ENCODE measurements around the gene HSP90AB1. TPM values are rescaled to one million over a fixed set of nuclear protein-coding genes. Genes with fewer than 3 reads are reported as not detected.

Gene HSP90AB1
- polyA plus RNA-seq, 3 donors = 119 to 242 (median 145) TPM

DNA sequence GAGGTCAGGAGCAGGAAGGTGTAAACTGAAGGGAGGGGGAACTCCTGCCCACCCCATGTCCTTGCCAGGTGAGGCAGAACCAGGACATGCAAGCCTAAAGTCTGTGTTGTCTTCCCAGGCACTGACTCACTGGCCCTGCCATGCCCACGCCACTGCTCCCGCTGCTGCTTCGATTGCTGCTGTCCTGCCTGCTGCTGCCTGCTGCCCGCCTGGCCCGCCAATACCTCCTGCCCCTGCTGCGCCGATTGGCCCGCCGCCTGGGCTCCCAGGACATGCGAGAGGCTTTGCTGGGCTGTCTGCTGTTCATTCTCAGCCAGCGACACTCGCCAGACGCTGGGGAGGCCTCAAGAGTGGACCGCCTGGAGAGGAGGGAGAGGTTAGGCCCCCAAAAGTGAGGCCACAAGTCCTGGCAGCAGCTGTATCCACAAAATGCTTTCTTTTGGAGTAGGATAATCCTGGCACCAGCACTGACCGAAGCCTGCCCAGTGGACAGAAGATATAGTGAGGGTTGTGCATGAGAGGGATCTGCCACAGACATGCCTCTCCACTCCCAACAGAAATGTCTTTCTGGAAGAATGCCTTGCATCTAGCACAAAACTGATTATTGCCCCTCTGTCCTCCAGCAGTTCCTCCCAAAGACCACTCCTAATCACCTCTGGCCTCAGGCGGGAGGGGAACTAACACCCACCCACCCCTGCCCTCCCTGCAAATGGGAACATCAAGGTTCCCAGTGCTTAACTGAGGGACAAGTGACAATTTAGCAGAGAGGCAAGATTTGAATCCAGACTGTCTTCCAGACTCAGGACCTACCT, 29.4 kb upstream of the HSP90AB1 start:
- H3K27ac Mint-ChIP-seq = peak overlapping the region; percentile 88 to 97 (median 92)
- intact Hi-C loops (cut with micrococcal nuclease) = no loop called here
- WGBS (ENCODE audit: insufficient coverage) = 86% methylated on average over 14 of the region's 16 CpGs

DNA sequence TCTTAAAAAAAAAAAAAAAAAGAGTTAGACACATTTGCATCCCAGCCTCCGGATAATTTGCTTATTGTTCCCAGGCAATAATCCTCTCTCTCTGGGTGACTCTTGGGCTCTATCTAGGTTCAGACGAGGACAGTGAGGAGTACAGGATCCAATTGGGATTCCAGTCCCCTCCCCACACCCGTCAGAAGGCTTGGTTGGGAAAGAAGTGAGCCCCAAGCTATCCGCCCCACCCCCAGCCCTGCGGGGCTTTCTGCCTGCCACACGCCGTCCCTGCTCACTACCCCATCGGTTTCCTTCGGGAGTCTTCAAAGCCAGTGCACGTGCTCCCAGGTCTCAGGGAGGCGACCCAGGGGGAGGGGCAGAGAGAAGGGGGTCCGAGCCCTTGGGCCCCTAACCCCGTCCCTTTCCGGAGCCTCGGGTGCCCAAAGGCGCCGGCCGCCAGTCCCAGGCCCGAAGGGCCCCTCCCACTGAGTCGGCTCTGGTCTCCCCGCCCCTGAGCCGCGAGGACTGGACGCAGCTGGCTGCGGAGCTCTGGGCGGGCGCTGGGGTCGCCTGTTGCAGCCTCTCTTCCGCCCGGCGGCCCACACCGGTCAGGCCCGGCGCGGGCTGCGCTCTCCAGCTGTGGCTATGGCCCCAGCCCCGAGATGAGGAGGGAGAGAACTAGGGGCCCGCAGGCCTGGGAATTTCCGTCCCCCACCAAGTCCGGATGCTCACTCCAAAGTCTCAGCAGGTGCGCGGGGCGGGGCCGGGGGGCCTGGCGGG, 27.7 kb upstream of the HSP90AB1 start:
- TF ChIP-seq, protein P1, sequence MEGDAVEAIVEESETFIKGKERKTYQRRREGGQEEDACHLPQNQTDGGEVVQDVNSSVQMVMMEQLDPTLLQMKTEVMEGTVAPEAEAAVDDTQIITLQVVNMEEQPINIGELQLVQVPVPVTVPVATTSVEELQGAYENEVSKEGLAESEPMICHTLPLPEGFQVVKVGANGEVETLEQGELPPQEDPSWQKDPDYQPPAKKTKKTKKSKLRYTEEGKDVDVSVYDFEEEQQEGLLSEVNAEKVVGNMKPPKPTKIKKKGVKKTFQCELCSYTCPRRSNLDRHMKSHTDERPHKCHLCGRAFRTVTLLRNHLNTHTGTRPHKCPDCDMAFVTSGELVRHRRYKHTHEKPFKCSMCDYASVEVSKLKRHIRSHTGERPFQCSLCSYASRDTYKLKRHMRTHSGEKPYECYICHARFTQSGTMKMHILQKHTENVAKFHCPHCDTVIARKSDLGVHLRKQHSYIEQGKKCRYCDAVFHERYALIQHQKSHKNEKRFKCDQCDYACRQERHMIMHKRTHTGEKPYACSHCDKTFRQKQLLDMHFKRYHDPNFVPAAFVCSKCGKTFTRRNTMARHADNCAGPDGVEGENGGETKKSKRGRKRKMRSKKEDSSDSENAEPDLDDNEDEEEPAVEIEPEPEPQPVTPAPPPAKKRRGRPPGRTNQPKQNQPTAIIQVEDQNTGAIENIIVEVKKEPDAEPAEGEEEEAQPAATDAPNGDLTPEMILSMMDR (IDR thresholded peaks at IDR 0.05) = no peak

More for the DNA sequence above, 29.4 kb upstream of the HSP90AB1 start:
- no peak for DNase-seq
- no peaks in the 10 kb centered on the region for H3K9me3 Mint-ChIP-seq
- peaks cover 0 to 3% of the 10 kb centered on the region in 2 donors for H3K36me3 Mint-ChIP-seq
- Histone ChIP-seq H3K9me3 (replicated peaks in 1 of 2; ENCODE audit: control insufficient read depth in 1 of 2, insufficient read depth in 1 of 2, low read length in 2 of 2) (no peaks in the 10 kb centered on the region), H3K4me2 (replicated peaks; ENCODE audit: extremely low read depth, low read length, poor library complexity, severe bottlenecking) (peak overlapping the region; percentile 91), H3K4me3 (replicated peaks in 1 of 3; ENCODE audit: low read depth in 2 of 3, low read length in 3 of 3) (peak overlapping the region in 1 of 3 experiments; percentile 78), H3K9ac (ENCODE audit: insufficient read depth, low read length, poor library complexity, severe bottlenecking) (no peak overlapping the region), H3K27ac (ENCODE audit: low read depth in 1 of 2, low read length in 2 of 2) (peak overlapping the region; percentile 72 to 88), H3K79me2 (ENCODE audit: insufficient read depth, low read length) (peaks cover 3% of the 10 kb centered on the region), H3K27me3 (ENCODE audit: control insufficient read depth in 2 of 2, insufficient read depth in 2 of 2, low read length in 2 of 2) (peaks cover 0 to 2% of the 10 kb centered on the region in 2 donors), H3K36me3 (replicated peaks in 1 of 2; ENCODE audit: control insufficient read depth in 1 of 2, insufficient read depth in 2 of 2, low read length in 2 of 2) (no peaks in the 10 kb centered on the region), H2AFZ (ENCODE audit: insufficient read depth, low read depth, low read length, poor library complexity, severe bottlenecking) (no peak overlapping the region), H3K4me1 (ENCODE audit: control insufficient read depth in 1 of 2, insufficient read depth in 2 of 2, low read length in 2 of 2) (peaks cover 55 to 57% of the 10 kb centered on the region in 2 donors), H4K20me1 (ENCODE audit: insufficient read depth, low read length) (no peaks in the 10 kb centered on the region)
- H3K27me3 Mint-ChIP-seq (ENCODE audit: low read depth in 3 of 3) = peaks cover 2 to 4% (median 3%) of the 10 kb centered on the region in 3 donors
- TF ChIP-seq, protein P1 (IDR thresholded peaks at IDR 0.05) = no peak
- peaks cover 52% of the 10 kb centered on the region for H3K4me1 Mint-ChIP-seq
- no peak overlapping the region for H3K4me3 Mint-ChIP-seq

More for the DNA sequence above, 27.7 kb upstream of the HSP90AB1 start:
- H3K27me3 ChIP-seq (ENCODE audit: control insufficient read depth in 2 of 2, insufficient read depth in 2 of 2, low read length in 2 of 2) = peaks cover 0 to 7% of the 10 kb centered on the region in 2 donors
- peaks cover 3 to 15% (median 7%) of the 10 kb centered on the region in 3 donors for H3K27me3 Mint-ChIP-seq (ENCODE audit: low read depth in 3 of 3)
- intact Hi-C loops (cut with micrococcal nuclease) = no loop called here
- peak overlapping the region; percentile 24 to 78 (median 52) for H3K4me3 ChIP-seq (replicated peaks in 1 of 3; ENCODE audit: low read depth in 2 of 3, low read length in 3 of 3)
- H3K9me3 ChIP-seq (replicated peaks in 1 of 2; ENCODE audit: control insufficient read depth in 1 of 2, insufficient read depth in 1 of 2, low read length in 2 of 2) = no peaks in the 10 kb centered on the region
- peak; percentile 53 to 65 (median 56) for DNase-seq
- peaks cover 0 to 2% (median 0%) of the 10 kb centered on the region in 7 donors for H3K9me3 Mint-ChIP-seq
- H4K20me1 ChIP-seq (ENCODE audit: insufficient read depth, low read length) = peaks cover 7% of the 10 kb centered on the region
- H3K27ac ChIP-seq (ENCODE audit: low read depth in 1 of 2, low read length in 2 of 2) = peak overlapping the region; percentile 72 to 88
- H3K4me1 ChIP-seq (ENCODE audit: control insufficient read depth in 1 of 2, insufficient read depth in 2 of 2, low read length in 2 of 2) = peaks cover 68 to 74% of the 10 kb centered on the region in 2 donors
- H3K79me2 ChIP-seq (ENCODE audit: insufficient read depth, low read length) = peaks cover 5% of the 10 kb centered on the region
- no peaks in the 10 kb centered on the region for H3K36me3 ChIP-seq (replicated peaks in 1 of 2; ENCODE audit: control insufficient read depth in 1 of 2, insufficient read depth in 2 of 2, low read length in 2 of 2)
- 0% methylated on average over 25 of the region's 45 CpGs for WGBS (ENCODE audit: insufficient coverage)
- H3K36me3 Mint-ChIP-seq = peaks cover 0 to 4% of the 10 kb centered on the region in 2 donors
- peak overlapping the region; percentile 76 to 97 (median 88) for H3K27ac Mint-ChIP-seq
- peaks cover 64% of the 10 kb centered on the region for H3K4me1 Mint-ChIP-seq
- H3K9ac ChIP-seq (ENCODE audit: insufficient read depth, low read length, poor library complexity, severe bottlenecking) = peak overlapping the region; percentile 55
- peak overlapping the region; percentile 78 for H2AFZ ChIP-seq (ENCODE audit: insufficient read depth, low read depth, low read length, poor library complexity, severe bottlenecking)
- H3K4me2 ChIP-seq (replicated peaks; ENCODE audit: extremely low read depth, low read length, poor library complexity, severe bottlenecking) = peak overlapping the region; percentile 91
- H3K4me3 Mint-ChIP-seq = peak overlapping the region; percentile 80 to 86

Measured in CD14-positive monocyte (primary cell).